ENCODE measurements around the gene CRTAP.
A peak's percentile ranks its signal among the peaks of the same experiment; 100 is the strongest.

CRTAP gene

DNA sequence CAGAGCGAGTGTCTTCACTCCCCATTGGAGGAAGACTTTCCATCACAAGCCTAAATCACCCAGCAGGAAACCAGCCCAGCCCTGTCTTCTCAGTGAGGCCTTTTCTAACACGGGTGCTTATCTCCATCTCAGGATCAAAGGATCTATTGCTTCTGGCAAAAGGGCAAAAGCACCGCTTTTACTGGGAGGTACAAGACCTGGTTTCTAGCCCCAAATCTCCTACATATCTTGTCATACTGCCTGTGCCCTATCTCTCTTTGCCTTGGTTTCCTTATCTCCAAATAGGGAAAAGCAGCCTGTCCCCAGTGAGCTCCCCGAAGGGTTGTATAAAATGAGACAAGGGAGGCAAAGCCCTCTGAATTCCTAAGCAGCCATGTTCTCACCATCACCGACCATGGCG is 22.1 kb upstream of the CRTAP start:
- no peak overlapping the region for H3K4me3 ChIP-seq (replicated peaks; ENCODE audit: low read depth, low read length)
- TF ChIP-seq CTCF (IDR thresholded peaks at IDR 0.05; ENCODE audit: low read length, missing control alignments), result no peak
- DNase-seq (ENCODE audit: low read depth), result no peak

DNA sequence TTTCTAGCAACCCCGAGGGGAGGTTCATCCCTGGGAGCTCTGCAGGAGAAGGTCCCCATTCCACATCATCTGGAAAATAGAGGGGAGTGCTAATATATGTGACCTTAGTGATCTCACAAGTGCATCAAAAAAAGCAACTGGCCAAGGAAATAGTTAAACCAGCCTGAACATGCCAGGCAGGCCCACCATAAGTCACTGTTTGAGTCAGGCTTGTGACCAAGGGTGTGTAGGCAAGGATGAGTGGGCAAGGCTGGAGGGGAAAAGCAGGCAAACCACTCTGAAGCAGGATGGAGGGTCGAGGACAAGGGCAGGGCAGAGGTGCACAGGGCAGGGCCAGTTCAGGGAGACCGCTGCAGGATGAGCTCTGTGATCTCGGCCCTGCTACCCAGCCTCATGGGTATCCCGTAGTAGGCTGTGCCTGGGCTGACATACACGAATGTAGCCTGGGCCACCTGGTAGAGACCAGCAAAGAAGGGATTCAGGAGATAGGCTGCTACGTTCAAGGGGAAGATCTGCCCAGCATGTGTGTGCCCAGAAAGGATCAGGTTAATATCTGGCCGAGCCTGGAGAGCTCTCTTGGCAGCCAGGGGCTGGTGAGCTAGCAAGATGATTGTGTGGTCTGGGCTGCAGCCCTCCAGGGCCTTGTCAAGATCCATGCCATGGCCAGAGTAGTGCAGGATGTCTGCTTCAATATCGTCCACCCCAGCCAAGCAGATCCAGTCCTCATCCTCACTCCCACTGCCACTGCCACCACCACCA is 21.1 kb upstream of the CRTAP start:
- no peak for TF ChIP-seq CTCF (IDR thresholded peaks at IDR 0.05; ENCODE audit: low read length, missing control alignments)
- no peak overlapping the region for H3K4me3 ChIP-seq (replicated peaks; ENCODE audit: low read depth, low read length)
- no peak for DNase-seq (ENCODE audit: low read depth)

DNA sequence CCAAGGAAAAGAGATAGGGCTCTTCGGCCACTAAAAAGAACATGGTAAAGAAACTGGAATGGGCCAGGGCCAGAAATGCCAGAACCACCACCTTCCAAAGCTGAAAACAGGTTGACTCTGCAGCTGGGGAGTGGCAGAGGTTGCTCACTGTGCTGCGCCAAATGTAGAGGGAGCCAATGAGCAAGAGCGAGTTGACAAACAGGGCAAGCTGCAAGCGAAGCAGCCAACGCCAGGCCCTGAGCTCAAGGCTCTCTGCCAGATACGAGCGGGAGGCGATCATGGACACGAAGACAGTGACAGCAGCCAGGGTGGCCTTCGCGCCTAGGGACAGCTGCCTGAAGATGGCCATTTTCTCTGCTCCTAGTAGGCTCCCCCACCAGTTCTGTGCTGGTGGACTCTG is 20.0 kb upstream of the CRTAP start:
- TF ChIP-seq CTCF (IDR thresholded peaks at IDR 0.05; ENCODE audit: low read length, missing control alignments), result no peak
- no peak overlapping the region for H3K4me3 ChIP-seq (replicated peaks; ENCODE audit: low read depth, low read length)
- no peak for DNase-seq (ENCODE audit: low read depth)

GRCh38 chr3:33095436-33095835 is 18.4 kb upstream of the CRTAP start:
- H3K4me3 ChIP-seq (replicated peaks; ENCODE audit: low read depth, low read length), result peak overlapping the region; percentile 94
- DNase-seq (ENCODE audit: low read depth), result no peak
- TF ChIP-seq CTCF (IDR thresholded peaks at IDR 0.05; ENCODE audit: low read length, missing control alignments), result no peak

DNA sequence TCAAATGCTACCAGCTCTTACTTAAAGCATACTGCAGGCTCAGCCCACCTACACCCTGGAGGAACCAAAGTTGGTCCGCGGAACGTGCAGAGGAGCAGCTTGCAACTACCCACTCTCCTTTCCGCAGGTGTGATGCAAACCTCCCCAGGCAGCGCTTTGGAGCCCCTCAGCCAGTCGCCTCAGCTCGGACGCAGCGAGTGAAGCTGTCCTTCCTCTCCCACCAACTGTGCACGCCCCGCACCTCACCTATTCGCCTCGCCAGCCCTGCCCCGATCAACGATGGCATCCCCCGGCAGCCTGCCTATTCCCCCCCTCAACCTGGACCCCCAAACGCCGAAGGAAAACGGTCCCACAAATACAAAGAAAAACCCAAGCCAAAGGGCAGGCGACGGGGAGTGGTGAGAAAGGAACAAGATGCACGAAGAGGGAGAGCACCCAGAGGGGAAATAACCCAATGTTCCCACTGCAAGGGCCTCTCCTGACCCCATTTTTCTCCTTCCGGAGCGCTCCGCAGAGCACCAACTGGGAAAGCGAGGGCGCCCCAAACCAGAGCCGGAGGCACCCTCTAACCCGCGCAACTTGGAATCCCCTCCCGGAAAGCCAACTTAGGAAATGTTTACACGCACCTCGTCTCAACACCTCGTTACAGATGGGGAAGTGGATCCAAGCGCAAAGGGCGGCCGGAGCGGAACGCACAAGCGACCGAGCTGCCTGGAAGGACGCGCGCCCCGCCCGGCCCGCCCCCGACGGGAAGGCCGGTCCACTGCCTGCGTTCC is 17.5 kb upstream of the CRTAP start:
- TF ChIP-seq CTCF (IDR thresholded peaks at IDR 0.05; ENCODE audit: low read length, missing control alignments), result no peak
- peak overlapping the region; percentile 94 for H3K4me3 ChIP-seq (replicated peaks; ENCODE audit: low read depth, low read length)
- peak; percentile 37 for DNase-seq (ENCODE audit: low read depth)

DNA sequence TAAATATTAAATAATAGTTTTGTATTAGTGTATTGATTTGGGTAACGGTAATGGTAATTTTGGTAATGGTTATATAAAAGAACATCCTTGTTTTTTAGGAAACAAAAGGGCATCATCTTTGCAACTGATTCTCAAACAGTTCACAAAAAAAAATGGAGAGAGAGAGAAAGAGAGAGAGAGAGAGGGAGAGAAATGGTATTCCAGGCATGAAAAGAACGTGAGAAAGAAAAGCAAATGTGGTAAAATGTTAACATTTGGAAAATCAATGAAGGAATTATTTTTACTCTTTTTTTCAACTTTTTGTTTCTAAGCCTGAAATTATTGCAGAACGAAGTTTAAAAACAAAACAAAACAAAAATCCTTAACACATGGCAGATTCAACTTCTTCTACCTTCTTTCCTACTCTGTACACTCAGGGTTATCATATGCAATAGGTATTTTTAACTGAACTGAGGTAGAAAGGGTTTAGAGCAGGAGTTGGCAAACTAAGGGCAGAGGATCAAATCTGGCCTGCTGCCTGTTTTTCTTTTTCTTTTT is 14.6 kb upstream of the CRTAP start:
- no peak for TF ChIP-seq CTCF (IDR thresholded peaks at IDR 0.05; ENCODE audit: low read length, missing control alignments)
- H3K4me3 ChIP-seq (replicated peaks; ENCODE audit: low read depth, low read length), result no peak overlapping the region
- no peak for DNase-seq (ENCODE audit: low read depth)
